Activated CD8-positive, alpha-beta memory T cell treated with anti-CD3 and anti-CD28 coated beads for 48 hours (primary cell): Measurements from ENCODE around the gene DEGS2.
"Not testable (repeated sequence)": the region's sequence is repeated elsewhere in the genome, so short reads cannot be mapped to it uniquely, and the experiment has no call there.

ENCODE experiments used
- DNase-seq, 3 experiments: peaks; one replicate each; pipeline ENCODE4 v3.0.0-alpha.2; 2020; ENCODE audit warnings: low read depth in 2 of 3, low spot score in 2 of 3

Gene DEGS2

DNA sequence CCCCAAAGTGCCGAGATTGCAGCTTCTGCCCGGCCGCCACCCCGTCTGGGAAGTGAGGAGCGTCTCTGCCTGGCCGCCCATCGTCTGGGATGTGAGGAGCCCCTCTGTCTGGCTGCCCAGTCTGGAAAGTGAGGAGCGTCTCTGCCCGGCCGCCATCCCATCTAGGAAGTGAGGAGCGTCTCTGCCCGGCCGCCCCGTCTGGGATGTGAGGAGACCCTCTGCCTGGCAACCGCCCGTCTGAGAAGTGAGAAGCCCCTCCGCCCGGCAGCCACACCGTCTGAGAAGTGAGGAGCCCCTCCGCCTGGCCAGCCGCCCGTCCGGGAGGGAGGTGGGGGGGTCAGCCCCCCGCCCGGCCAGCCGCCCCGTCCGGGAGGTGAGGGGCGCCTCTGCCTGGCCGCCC, 21.2 kb upstream of the DEGS2 start:
- DNase-seq = not testable (repeated sequence)

DNA sequence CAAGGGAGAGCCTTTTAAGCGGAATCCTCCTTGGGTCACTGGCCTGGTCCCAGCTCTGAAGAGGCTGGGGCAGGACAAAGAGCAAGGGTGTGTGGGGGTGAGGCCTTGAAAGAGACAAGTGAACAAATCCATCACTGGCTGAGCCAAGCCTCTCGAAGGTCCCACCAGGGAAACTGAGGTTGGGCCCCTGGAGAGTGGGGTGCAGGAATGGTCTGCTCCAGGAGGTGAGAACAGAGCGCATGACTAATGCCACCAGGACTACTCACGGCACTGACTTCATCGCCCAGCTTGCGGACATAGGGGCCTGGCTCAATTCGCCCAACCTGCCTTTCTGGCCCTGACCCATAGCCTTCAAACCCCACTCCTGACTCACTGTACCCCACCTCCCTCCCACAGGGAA, 19.2 kb upstream of the DEGS2 start:
- DNase-seq = no peak

DNA sequence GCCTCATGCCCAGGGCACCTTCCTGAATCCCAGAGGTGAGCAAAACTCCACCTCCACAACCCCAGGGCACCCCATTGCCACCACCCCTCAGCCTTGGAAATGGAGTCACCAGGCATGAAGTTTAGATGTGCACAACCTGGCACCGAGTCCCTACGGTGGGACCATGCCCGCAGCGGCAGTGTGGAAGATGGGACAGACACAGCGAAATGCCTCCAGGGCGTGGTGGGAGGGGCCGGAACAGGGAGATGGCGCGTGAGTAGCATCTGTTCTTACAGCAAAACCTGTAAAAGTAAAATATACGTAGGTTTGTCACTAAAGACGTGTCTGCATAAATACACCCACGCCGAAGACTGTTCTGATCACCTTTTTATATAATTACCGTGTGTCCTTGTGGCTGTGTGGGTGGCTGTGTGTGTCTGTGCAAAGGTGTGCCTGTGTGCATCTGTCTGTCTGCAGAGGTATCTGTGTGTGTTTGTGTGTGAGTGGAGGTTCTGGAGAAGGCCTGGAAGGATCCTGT, 17.4 kb upstream of the DEGS2 start:
- no peak for DNase-seq

DNA sequence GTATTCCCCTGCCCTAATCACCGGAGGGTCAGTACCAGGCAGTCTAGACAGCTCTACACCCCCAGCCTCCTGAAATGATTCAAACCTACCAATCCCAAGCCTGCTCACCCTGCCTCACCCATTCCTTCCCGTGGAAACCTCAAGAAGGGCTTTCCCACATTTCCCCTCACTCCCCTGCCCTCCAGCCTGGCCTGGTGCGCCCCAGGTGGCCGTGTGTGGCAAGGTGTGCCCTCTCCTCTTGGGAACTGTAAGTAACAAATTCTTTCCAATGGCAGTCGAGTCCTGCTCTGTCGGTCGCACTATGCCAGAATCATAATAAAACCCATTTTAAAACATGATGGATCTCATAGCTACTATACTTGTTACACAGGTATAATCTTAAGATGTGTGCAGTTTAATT, 13.9 kb upstream of the DEGS2 start:
- no peak for DNase-seq

DNA sequence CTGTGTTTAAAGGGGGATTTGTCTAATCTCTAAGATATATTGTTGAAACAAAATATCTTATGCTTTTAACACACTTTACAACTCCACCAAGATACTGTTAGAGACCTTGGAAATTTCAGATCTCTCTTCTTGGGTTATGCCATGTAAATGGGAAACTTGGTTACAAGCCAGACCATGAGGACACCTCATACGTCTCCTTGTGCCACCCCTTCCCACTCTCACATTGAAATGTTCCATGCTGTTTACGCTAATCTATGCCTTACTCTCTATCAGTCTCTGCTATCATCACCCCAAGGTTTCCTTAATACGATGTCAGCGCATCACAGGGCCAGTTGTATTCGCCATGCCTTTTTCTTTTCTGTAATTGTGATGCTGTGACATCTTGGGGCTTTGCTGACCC, 13.4 kb upstream of the DEGS2 start:
- no peak for DNase-seq

DNA sequence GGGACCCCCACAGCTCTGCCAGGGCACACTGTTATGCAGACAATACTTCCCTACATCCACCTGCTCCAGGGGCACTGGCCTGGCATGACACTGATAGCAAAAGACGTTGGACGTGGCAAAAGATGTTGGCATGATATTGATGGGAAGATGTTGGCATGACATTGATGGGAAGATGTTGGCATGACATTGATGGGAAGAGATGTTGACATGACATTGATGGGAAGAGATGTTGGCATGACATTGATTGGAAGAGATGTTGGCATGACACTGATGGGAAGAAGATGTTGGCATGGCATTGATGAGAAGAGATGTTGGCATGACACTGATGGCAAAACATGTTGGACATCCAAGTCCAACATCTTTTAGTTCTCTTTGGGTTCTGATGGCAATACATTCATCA, 11.4 kb upstream of the DEGS2 start:
- DNase-seq = no peak

DNA sequence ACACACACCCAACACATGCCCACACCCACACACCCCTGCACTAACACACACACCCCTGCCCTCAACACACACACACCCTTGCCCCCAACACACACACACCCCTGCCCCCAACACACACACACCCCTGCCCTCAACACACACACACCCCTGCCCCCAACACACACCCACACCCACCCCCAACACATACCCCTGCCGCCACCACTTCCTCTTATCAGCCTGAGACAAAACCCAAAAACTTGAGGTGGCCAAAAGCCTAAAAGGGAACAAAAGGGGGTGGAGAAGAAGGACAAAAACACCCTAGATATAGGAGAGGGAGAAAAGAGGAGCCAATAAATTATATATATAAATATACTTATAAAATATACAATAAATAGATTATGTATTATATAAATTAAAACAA, 9.1 kb upstream of the DEGS2 start:
- DNase-seq = no peak

DNA sequence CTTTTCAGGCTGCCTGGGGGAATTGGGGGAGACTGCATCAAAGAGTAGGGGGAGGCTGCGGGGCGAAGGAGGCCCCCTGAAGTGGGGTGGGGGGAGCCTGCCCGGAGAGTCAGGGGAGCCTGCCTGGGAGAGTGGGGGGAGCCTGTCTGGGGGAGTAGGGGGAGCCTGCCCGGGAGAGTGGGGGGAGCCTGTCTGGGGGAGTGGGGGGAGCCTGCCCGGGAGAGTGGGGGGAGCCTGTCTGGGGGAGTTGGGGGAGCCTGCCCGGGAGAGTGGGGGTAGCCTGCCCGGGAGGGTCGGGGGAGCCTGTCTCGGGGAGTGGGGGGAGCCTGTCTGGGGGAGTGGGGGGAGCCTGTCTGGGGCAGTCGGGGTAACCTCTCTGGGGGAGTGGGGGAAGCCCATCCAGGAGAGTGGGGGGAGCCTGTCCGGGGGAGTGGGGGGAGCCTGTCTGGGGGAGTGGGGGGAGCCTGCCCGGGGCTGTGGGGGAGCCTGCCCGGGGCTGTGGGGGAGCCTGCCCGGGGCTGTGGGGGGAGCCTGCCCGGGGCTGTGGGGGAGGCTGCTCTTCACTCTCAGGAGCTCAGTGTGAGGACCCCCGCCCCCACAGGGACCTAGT, 6.5 kb upstream of the DEGS2 start:
- DNase-seq = no peak

DNA sequence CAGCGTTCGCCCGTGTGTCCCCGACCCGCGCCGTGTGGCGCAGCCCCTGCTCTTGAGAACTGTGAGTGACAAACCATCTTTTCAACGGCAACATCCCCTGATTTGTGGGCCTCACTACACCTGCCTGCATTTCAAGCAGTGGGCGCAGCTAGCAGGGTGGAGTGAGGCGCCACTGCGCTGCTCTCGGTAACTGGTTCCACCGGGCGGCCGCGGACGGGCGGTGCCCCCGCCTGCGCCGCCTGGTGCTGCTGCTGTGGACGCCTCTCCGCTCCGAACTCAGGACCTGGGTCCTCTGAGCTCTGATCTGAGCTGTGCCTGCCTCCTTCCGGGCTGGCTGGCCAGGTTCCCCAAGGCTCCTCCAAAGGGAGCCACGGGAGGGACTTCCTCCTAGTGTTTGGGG, 5.9 kb upstream of the DEGS2 start:
- DNase-seq = no peak

DNA sequence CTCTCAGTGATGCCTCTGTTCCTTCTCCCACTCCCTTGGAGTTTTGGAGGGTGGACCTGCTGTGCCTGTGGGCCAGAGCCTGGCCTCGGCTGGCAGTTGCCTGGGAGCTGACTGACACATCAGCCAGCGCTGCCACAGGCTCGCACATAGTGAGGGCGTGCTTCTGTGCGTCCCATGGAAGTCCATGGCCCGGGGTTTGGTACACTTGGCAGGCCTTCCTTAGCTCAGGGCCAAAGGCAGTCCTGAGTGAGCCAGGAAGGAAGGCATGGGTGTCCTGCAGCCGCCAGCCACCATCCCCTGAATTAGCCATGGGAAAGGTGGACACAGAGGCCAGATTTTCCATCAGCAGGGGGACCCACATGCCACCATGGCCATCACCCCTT, 1.1 kb upstream of the DEGS2 start:
- no peak for DNase-seq

DNA sequence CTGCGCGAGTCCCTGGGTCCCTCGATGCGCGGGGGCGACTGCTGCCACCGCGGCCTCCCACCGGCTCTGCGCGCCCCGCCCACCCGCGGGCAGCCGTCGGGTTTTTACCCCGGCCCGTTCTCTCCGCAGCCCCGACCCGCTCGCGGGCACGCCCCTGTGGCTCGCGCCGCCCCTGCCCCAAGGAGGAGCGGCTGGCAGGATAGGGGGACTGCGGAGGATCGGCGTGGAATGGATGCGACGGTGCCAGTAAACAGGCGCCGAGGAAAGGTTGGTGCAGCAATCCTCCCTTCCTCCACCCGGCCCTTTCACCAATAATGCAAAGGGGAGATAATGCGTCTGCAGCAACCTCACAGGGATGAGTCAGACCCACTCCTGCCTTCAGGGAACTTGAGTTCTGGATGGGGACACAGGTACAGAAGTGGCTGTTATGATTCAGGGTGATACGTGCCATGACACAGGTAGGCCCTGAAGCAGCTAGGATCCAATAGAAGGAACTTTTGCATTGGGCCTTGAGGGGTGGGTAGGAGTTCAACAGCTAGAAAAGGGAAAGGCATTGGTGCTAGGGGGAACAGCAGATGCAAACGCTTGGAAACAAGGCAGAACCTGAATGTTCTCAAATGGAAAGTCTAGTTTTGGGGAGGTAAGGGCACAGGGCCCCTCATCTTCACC, 554 bp upstream of the DEGS2 start:
- no peak for DNase-seq

DNA sequence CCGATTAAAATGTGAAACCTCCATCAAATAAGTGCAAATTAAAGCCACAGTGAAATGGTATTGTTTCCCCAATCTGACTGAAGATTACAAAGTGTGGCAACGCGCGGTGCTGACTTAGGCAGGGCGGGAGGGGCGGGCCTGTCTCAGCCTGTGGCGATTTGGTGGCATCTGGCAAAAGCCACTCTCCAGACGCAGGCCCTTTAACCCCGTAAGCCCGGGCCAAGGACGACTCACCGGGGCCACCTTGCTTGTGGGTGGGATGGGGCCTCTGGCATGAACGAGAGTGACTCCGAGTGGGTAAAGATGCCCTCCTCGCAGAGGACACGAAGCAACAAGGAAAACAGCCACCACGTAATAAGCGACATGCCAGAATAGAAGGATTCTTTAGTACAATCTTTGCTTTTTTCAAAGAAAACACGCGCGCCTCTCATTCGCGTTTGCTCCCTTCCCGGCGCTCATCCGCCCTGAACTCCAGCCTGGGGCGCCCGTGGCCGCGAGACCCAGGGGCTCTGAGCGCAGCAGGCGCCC, 815 bp downstream of the DEGS2 start:
- DNase-seq = no peak

DNA sequence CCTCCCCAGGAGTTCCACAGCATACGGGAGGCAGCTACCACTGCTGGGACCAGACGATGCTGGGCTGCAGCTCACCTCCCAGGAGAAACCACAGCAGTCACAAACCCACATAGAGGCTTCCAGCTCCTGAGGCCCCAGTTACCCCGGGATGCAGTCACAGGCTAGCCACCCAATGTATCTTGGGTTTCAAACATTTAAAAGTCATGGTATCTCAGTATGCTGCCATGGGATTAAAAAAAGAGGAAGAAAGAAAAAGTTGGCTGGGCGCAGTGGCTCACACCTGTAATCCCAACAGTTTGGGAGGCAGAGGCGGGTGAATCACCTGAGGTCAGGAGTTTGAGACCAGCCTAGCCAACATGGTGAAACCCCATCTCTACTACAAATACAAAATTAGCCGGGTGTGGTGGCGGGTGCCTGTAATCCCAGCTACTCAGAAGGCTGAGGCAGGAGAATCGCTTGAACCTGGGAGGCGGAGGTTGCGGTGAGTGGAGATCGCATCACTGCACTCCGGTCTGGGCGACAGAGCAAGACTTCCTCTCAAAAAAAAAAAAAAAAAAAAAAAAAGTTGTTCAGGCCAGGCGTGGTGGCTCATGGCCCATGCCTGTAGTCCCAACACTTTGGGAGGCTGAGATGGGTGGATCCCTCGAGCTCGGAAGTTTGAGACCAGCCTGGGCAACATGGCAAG, 1.8 kb downstream of the DEGS2 start:
- not testable (repeated sequence) for DNase-seq

DNA sequence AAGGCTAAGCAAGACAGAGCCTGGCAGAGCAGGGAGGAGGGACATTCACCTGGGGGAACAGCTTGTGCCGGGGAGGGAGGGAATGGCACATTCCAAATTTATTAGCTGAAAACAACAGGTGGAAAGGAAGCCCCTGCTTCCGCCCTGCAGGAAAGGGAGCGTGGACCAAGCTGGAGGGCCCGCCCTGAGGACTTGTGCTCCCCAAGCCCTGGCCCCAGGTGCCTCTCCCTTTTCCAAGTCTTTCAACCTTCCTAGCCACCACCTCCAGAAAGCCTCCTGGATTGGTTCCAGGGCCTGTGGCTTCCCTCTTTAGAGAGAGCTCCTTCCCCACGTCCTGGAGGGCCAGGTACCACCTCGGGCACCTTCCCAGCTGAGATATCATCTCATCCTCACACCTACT, 2.7 kb downstream of the DEGS2 start:
- no peak for DNase-seq

DNA sequence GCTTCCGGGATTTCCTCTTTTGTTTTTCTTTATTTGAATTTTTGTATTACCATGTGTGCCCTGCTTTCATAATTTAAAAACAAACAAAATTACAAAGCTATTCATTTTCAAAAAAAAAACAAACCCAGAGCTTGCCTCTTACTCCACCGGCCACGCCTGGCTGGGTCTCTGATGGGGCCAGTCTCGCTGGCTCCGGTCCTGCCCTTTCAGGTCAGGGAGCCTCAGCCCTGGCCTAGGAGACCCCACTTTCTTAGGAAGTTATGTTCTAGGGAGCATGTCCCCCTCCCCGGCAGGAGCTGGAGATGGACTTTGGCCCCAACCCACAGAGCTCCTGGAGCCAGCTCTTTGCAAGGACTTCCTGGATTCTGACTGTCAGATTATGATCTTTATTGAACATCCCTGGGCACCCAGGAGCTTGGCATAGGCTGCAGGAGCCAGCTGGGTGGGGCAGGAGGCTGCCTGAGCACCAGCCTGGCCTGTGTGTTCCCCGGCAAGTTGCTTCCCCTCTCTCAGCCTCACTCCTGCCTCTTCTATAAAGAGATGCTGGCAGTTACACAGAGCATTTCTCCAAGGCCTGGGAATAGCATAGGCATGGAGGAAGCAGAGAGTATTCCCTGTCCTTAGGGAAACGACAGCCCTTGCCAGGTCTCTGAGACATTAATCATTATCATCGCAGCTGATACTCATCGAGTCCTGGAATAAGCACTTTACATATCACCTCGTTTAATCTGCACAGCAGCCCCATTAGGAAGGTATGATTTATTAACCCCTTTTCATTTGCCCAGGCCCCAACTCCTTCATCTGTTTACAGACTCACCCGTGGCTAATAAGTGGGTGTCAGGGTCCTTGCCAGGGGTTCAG, 3.5 kb downstream of the DEGS2 start:
- no peak for DNase-seq

DNA sequence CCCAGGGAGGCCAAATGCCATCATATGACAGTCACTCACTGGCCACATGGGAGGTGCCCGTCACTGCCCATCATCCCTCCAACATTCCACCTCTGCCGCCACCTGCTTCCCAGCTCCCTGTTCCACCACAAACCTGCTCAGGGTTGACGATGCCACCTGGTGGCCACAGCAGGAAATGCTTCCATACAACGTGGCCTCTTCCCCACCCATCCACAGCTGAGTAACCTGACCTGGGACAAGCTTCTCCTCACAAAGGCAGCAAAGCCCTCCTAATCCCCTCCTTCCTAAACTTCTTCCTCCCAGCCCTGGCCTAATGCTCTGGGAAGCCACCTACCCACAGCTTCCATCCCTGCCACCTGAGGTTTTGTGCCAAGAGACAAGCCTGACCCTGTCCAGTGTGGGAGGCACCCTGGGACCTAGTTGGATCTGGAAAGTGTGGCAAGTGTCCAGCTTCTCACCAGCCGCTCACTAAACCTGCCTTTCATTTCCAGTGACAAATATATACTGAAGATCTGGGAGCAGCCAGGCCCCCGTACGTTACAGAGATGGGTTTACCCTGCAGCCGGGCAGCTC, 4.3 kb downstream of the DEGS2 start:
- DNase-seq = no peak

DNA sequence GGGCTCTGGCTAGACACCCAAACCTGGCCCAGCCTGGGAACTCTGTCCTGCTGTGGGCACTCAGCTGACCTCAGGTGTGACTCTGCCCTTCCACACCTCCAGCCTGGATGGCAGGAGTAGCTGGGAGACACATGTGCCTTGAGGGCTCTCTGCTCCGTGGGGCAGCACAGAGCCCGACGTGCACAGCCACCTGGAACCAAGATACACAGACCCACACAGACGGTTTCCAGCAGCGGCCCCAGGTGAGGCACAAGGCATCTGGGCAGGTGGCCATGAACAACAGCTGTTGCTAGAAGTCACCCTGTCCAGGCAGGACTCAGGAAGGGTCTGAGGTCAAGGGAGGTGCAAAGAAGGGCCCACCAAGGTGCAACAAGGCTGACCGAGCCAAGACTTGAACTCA, 5.9 kb downstream of the DEGS2 start:
- DNase-seq = no peak

DNA sequence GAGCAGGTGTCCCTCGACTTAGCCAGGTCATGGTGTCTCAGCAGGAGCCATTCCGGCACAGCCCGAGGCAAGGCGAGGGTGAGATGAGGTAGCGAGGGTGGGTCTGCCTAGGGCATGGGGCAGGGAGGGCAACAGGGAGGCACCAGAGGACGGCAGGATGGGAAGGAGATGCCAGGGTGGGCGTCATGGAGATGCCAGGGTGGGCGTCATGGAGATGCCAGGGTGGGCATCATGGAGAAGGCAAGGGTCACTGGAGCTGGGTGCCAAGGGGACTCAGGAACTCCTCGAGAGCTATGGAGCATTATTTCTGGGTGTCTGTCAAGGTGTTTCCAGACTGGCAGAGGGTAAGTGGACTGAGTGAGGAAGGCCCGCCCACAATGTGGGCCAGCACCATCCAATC, 7.4 kb downstream of the DEGS2 start:
- no peak for DNase-seq

DNA sequence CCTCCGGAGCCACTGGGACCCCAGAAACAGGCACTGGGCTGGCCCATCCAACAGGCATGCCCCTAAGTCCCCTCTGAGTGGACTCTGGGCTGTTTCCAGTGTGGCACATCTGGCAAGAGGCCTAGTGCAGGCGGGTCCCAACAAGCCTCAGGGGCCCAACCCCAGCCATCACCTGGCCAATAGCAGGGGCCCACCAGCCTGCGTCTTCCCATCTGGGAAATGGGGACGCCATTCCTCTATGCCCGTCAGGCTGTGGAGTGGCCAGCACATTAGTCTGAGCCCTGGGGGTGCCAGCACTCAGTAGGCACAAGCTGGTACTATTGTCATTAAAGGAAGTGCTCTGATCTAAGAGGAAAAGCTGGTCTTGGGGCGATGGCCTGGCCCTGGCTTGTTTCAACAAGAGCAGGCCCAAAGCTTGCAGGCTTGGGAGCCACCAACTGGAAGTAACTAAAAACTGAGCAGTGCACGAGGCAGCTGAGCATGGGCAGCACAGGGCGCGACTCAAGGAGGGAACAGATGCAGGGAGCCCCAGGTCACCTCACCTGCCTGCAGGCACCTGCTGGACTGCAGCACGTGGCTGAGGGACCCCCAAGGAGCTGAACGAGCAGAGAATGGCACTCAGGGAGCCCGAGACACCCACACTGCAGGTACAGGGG, 8.4 kb downstream of the DEGS2 start:
- DNase-seq = no peak

DNA sequence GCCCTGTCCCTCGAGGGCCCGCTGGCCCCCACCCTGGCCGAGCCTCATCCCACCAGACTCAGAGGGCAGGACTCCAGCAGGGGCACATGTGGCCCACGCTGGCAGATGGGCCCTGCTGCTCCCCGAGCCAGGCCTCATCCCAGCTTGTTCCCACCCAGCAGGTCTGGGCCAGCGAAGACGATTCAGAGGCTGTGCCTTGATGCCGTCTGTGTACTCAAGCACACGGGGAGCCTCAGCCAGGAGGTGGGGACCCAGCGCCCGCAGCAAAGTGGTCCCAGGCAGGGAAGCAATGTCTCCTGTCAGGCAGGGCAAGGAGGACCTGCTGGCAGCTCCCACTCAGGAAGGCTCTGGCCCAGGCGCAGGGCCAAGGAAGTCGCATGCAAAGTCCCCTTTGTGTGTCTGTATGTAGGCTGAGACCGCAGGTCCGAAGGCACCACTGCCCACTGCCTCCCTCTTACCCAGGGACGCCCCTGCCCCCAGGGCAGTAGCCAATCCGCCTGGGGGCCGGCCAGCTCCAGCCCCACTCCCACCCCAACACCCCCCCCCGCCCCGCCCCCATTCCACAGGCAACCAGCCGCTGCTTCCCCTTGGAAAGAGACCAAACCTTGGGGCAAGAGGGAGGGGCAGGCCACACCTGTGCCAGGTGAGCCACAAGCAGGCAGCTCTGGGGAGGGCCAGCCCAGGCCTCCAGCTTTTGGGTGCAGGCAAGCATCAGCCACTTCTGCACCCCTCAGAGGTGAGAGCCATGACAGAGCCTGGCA, 9.4 kb downstream of the DEGS2 start:
- no peak for DNase-seq
